Measurements from ENCODE around the gene NFKBIE. TPM values are rescaled to one million over a fixed set of nuclear protein-coding genes. Genes with fewer than 3 reads are reported as not detected.
A peak's percentile ranks its signal among the peaks of the same experiment; 100 is the strongest.

Gene NFKBIE
- total and polyA plus RNA-seq, 9 of the 15 experiments (the other 6 are each of a cell fraction or from before 2014, with no cell fraction given): 2.1 to 16.4 (median 11.7) TPM

DNA sequence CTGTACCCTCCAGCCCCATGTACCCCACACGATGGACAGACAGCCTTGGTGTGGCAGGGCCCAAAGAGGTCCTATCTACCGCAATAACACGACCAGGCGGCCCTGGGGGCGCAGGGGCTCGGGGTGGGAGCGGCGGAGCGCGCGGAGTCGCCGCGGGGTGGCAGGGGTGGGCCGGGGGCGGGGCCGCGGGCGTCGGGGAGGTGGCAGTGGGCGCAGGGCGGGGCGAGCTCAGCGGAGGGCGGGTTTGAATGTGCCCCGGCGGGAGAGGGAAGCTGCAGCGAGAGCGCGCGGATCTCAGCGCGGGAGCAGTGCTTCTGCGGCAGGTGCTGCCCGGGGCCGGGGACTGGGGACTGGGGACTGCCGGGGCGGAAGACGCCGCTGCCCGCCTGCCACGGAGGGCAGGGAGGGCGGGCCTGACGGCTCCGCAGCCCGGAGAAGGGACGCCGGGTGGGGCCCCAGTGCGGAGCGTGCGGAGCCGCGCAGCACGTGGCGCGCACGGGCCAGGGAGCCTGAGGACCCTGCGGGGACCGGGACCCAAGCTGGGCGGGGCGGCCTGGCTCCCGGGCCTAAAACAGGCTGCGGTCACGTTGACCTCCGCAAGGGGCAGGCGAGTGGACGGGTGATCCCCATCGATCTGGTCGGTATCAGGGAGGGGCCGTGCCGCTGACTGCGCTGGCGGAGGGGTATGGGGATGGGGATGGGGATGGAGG, 41.9 kb downstream of the NFKBIE start, which contains the start of gene SLC29A1:
Gene SLC29A1, plus strand, starts transcription at position 277 of the 710 bp plus-strand sequence. CDS start 3,719 bp downstream, outside the sequence.
- no TSS peak for BruUV-seq (replicated peaks)
- peak within 1 kb of the TSS; percentile 57 to 91 for H3K9ac ChIP-seq (ENCODE audit: insufficient read depth in 1 of 2, low read depth in 2 of 2, low read length in 2 of 2)
- no peaks in the 10 kb centered on the region for H3K9me3 ChIP-seq (replicated peaks; ENCODE audit: control insufficient read depth, insufficient read depth, low read depth, low read length)
- no peaks in the 10 kb centered on the region for H3K27me3 ChIP-seq (ENCODE audit: control insufficient read depth in 2 of 2, insufficient read depth in 2 of 2, low read length in 2 of 2)
- H4K20me1 ChIP-seq (replicated peaks; ENCODE audit: control insufficient read depth, insufficient read depth, low read length): peaks cover 3% of the 10 kb centered on the region; the same call in 1 of the 2 replicates
- ChIA-PET POLR2A (interaction anchor here (0.6 to 6.8 kb wide), 7 partner anchors 10 to 169 kb away, joined by 3 to 104 read pairs (median 8); partner anchors contain the start of gene HSP90AB1), CTCF (ENCODE audit: low intra/inter-chr PET ratio) (no interaction called here)
- WGBS (ENCODE audit: insufficient coverage, low coverage, missing lambda C conversion rate): 1% methylated on average over 32 of the region's 73 CpGs
- ATAC-seq: peak; percentile 71
- in situ Hi-C loops (cut with MboI): no loop called here
- H3K27ac ChIP-seq (ENCODE audit: extremely low read depth, low read depth, low read length): peak within 1 kb of the TSS; percentile 66
- no peak for FAIRE-seq
- peaks cover 74 to 91% of the 10 kb centered on the region in 2 experiments for H3K4me1 ChIP-seq (replicated peaks in 1 of 2; ENCODE audit: control insufficient read depth in 2 of 2, insufficient read depth in 2 of 2, low read length in 2 of 2)
- peak within 1 kb of the TSS; percentile 54 for H3K4me3 ChIP-seq
- DNase-seq (ENCODE audit: extremely low read depth in 1 of 4, low spot score in 3 of 4): peak; percentile 89 to 97 (median 96)
- intact Hi-C loops (cut with micrococcal nuclease): loop anchor here (2.0 to 10.0 kb wide), 2 partner anchors 29 to 589 kb away; partner anchors contain the start of gene MAD2L1BP
- H3K4me2 ChIP-seq (ENCODE audit: insufficient read depth, low read length): peak within 1 kb of the TSS; percentile 86
- H3K9me1 ChIP-seq (ENCODE audit: control insufficient read depth, insufficient read depth, low read length): peaks cover 6% of the 10 kb centered on the region
- peaks cover 17% of the 10 kb centered on the region for H3K36me3 ChIP-seq (ENCODE audit: control insufficient read depth, insufficient read depth, low read length)
- H3K79me2 ChIP-seq (ENCODE audit: control insufficient read depth, insufficient read depth, low read length): peaks cover 54% of the 10 kb centered on the region
- peak within 1 kb of the TSS; percentile 92 for H2AFZ ChIP-seq (ENCODE audit: low read depth, low read length)
- TF ChIP-seq EHMT2 (IDR thresholded peaks at IDR 0.05) (no peak), NFXL1 (CRISPR knock-in tag; IDR thresholded peaks at IDR 0.05) (no peak), ZNF76 (CRISPR knock-in tag; IDR thresholded peaks at IDR 0.05; ENCODE audit: borderline replicate concordance) (no peak), KHSRP (IDR thresholded peaks at IDR 0.05) (no peak), ZBTB7A (IDR thresholded peaks at IDR 0.05; ENCODE audit: borderline replicate concordance, control insufficient read depth, low read depth, low read length) (peak; percentile 79)
- TF ChIP-seq, protein P1, sequence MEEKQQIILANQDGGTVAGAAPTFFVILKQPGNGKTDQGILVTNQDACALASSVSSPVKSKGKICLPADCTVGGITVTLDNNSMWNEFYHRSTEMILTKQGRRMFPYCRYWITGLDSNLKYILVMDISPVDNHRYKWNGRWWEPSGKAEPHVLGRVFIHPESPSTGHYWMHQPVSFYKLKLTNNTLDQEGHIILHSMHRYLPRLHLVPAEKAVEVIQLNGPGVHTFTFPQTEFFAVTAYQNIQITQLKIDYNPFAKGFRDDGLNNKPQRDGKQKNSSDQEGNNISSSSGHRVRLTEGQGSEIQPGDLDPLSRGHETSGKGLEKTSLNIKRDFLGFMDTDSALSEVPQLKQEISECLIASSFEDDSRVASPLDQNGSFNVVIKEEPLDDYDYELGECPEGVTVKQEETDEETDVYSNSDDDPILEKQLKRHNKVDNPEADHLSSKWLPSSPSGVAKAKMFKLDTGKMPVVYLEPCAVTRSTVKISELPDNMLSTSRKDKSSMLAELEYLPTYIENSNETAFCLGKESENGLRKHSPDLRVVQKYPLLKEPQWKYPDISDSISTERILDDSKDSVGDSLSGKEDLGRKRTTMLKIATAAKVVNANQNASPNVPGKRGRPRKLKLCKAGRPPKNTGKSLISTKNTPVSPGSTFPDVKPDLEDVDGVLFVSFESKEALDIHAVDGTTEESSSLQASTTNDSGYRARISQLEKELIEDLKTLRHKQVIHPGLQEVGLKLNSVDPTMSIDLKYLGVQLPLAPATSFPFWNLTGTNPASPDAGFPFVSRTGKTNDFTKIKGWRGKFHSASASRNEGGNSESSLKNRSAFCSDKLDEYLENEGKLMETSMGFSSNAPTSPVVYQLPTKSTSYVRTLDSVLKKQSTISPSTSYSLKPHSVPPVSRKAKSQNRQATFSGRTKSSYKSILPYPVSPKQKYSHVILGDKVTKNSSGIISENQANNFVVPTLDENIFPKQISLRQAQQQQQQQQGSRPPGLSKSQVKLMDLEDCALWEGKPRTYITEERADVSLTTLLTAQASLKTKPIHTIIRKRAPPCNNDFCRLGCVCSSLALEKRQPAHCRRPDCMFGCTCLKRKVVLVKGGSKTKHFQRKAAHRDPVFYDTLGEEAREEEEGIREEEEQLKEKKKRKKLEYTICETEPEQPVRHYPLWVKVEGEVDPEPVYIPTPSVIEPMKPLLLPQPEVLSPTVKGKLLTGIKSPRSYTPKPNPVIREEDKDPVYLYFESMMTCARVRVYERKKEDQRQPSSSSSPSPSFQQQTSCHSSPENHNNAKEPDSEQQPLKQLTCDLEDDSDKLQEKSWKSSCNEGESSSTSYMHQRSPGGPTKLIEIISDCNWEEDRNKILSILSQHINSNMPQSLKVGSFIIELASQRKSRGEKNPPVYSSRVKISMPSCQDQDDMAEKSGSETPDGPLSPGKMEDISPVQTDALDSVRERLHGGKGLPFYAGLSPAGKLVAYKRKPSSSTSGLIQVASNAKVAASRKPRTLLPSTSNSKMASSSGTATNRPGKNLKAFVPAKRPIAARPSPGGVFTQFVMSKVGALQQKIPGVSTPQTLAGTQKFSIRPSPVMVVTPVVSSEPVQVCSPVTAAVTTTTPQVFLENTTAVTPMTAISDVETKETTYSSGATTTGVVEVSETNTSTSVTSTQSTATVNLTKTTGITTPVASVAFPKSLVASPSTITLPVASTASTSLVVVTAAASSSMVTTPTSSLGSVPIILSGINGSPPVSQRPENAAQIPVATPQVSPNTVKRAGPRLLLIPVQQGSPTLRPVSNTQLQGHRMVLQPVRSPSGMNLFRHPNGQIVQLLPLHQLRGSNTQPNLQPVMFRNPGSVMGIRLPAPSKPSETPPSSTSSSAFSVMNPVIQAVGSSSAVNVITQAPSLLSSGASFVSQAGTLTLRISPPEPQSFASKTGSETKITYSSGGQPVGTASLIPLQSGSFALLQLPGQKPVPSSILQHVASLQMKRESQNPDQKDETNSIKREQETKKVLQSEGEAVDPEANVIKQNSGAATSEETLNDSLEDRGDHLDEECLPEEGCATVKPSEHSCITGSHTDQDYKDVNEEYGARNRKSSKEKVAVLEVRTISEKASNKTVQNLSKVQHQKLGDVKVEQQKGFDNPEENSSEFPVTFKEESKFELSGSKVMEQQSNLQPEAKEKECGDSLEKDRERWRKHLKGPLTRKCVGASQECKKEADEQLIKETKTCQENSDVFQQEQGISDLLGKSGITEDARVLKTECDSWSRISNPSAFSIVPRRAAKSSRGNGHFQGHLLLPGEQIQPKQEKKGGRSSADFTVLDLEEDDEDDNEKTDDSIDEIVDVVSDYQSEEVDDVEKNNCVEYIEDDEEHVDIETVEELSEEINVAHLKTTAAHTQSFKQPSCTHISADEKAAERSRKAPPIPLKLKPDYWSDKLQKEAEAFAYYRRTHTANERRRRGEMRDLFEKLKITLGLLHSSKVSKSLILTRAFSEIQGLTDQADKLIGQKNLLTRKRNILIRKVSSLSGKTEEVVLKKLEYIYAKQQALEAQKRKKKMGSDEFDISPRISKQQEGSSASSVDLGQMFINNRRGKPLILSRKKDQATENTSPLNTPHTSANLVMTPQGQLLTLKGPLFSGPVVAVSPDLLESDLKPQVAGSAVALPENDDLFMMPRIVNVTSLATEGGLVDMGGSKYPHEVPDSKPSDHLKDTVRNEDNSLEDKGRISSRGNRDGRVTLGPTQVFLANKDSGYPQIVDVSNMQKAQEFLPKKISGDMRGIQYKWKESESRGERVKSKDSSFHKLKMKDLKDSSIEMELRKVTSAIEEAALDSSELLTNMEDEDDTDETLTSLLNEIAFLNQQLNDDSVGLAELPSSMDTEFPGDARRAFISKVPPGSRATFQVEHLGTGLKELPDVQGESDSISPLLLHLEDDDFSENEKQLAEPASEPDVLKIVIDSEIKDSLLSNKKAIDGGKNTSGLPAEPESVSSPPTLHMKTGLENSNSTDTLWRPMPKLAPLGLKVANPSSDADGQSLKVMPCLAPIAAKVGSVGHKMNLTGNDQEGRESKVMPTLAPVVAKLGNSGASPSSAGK (IDR thresholded peaks at IDR 0.05): peak; percentile 89
- TF ChIP-seq, protein P2, sequence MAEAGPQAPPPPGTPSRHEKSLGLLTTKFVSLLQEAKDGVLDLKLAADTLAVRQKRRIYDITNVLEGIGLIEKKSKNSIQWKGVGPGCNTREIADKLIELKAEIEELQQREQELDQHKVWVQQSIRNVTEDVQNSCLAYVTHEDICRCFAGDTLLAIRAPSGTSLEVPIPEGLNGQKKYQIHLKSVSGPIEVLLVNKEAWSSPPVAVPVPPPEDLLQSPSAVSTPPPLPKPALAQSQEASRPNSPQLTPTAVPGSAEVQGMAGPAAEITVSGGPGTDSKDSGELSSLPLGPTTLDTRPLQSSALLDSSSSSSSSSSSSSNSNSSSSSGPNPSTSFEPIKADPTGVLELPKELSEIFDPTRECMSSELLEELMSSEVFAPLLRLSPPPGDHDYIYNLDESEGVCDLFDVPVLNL (CRISPR knock-in tag; IDR thresholded peaks at IDR 0.05; ENCODE audit: low read depth): peak; percentile 81
